CD4-positive, alpha-beta T cell treated with Interleukin-17A for 4 hours (primary cell): Measurements from ENCODE around the gene UBL3.

Experiments
- DNase-seq: peaks from one replicate; pipeline ENCODE4 v3.0.0-alpha.2; 2020; ENCODE audit warnings: mixed read lengths

Gene UBL3

GRCh38 chr13:29753618-29754472 lies 96.6 kb downstream of the UBL3 start:
- DNase-seq, result no peak

GRCh38 chr13:29752175-29752574 lies 98.2 kb downstream of the UBL3 start:
- DNase-seq, result no peak

GRCh38 chr13:29750183-29750530 lies 100.3 kb downstream of the UBL3 start:
- DNase-seq, result no peak

- DNase-seq, result no peak
Observed at GRCh38 chr13:29749401-29750182, 100.8 kb downstream of the UBL3 start.

- no peak for DNase-seq
Observed at GRCh38 chr13:29748097-29748496, 102.3 kb downstream of the UBL3 start.

GRCh38 chr13:29746148-29746677 lies 104.2 kb downstream of the UBL3 start:
- DNase-seq, result no peak

- no peak for DNase-seq
Observed at GRCh38 chr13:29745704-29746103, 104.7 kb downstream of the UBL3 start.

GRCh38 chr13:29743201-29743786 lies 107.1 kb downstream of the UBL3 start:
- no peak for DNase-seq

GRCh38 chr13:29740961-29741360 lies 109.5 kb downstream of the UBL3 start:
- no peak for DNase-seq

GRCh38 chr13:29737061-29737460 lies 113.4 kb downstream of the UBL3 start:
- DNase-seq, result no peak

GRCh38 chr13:29733147-29733611 lies 117.2 kb downstream of the UBL3 start:
- DNase-seq, result no peak

- DNase-seq, result no peak
Observed at GRCh38 chr13:29730253-29730652, 120.2 kb downstream of the UBL3 start.

- DNase-seq, result no peak
Observed at GRCh38 chr13:29722415-29722814, 128.0 kb downstream of the UBL3 start.

- DNase-seq, result no peak
Observed at GRCh38 chr13:29721766-29722165, 128.7 kb downstream of the UBL3 start.

GRCh38 chr13:29718694-29719093 lies 131.7 kb downstream of the UBL3 start:
- no peak for DNase-seq

- no peak for DNase-seq
Observed at GRCh38 chr13:29716493-29716892, 133.9 kb downstream of the UBL3 start.
